ENCODE data around the gene PIK3CA. TPM values are rescaled to one million over a fixed set of nuclear protein-coding genes. Genes with fewer than 3 reads are reported as not detected.
"Not testable (repeated sequence)": the region's sequence is repeated elsewhere in the genome, so short reads cannot be mapped to it uniquely, and the experiment has no call there.

PIK3CA gene
- total RNA-seq, 1 donor: 6.5 TPM

DNA sequence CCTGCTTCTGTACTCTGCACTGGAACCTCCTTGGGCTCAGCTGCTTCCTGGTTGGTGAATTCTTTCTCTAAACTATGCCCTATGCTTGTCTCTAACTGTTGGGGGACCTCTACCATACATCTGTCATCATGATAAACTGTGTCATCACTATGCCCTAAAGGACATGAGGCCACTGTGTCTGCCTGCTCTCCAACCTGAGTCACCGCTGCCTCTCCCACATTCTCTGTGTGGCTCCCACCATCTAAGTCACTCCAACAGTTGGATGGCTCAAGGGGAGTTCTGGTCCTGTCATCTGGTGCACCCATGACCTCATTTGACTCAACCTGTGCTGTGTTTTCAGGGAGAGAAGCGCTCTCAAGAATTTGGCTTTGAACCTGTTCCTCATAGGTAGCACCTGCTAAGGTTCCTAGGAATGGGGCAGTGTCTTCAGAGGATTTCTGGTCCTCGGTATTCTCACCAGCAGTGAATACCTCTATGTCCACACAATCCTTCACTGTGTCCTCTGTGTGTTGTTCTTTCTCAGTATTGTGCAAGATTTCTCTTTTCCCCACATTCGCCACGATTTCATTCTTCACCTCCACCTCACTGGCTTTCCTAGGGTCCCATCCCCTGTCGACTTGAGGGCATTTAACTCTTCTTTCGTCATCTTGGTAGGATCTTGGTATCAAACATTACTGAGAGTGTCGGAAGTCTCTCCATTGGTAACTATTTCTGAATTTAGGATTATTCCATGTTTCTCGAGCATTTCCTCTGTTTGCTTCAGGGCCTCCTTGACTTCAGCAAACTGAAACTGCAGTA is 112.0 kb downstream of the PIK3CA start:
- not testable (repeated sequence) for DNase-seq (ENCODE audit: low read depth in 2 of 3, low spot score in 2 of 3)

GRCh38 chr3:179260949-179261765 is 113.0 kb downstream of the PIK3CA start:
- peak; percentile 24 to 74 (median 63) for DNase-seq (ENCODE audit: low read depth in 2 of 3, low spot score in 2 of 3)

DNA sequence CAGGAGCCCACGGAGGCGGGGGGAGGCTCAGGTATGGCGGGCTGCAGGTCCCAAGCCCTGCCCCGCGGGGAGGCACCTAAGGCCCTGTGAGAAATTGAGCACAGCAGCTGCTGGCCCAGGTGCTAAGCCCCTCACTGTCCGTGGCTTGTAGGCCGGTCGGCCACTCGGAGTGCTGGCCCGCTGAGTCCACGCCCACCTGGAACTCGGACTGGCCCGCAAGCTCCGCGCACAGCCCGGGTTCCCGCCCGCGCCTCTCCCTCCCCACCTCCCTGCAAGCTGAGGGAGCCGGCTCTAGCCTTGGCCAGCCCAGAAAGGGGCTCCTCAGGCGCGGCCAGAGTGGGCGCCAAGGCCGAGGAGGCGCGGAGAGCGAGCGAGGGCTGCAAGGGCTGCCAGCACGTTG is 115.0 kb downstream of the PIK3CA start:
- no peak for DNase-seq (ENCODE audit: low read depth in 2 of 3, low spot score in 2 of 3)

DNA sequence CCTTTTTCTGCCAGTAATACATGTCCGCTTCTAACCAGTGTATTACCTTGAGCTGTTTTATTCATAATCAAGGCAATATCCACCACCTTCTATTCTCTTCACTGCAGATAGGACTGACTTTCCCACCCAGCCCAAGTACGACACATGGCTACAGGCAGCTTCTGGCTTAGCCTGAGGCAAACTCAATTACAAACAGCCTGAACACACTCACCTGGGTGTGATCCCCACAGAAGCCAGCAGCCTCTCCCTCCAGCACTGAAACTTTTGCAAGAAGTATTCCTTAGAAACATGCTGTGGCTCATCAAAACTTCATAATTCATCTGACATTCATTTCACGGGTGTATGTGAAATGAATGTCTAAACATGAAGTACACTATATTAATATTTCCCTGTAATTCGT is 116.3 kb downstream of the PIK3CA start:
- no peak for DNase-seq (ENCODE audit: low read depth in 2 of 3, low spot score in 2 of 3)

DNA sequence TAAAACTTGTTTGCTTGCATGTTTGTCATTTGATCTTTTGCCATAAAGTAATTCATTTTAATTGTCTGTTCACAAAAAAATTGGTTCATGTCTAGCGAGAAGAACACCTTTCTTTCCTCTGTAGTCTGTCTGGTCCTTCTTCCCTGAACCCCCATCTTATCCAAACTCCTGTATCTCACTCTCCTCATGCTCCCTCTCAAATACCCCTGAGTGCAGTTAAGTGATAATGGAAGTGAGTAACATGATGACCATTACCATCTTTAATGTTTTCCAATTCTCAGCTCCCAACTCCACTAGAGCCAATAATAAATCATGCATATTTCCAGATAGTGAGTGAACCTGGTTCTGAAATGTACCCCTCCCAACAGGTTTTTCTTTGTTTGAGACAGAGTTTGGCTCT is 116.9 kb downstream of the PIK3CA start:
- no peak for DNase-seq (ENCODE audit: low read depth in 2 of 3, low spot score in 2 of 3)

DNA sequence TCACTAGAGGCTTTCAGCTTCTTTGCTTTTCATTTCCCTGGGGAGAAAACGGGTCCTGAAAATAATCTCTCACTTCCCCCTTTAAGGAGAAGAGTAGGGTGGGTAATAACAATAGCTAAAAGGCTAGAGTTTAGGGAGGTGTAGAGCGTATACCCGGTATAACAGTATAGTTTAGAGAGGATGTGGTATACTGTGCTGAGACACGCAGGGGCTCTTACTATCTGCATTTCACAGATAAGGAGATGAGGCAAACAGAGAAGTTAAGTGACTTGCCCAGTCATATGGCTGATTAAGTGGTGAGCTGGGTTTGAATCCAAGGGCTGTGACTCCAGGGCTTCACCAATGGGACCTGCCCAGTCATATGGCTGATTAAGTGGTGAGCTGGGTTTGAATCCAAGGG is 117.7 kb downstream of the PIK3CA start:
- DNase-seq (ENCODE audit: low read depth in 2 of 3, low spot score in 2 of 3): peak in 1 of 3 donors; percentile 30

- DNase-seq (ENCODE audit: low read depth in 2 of 3, low spot score in 2 of 3): no peak
These were observed 118.6 kb downstream of the PIK3CA start for GRCh38 chr3:179266701-179267211.

- DNase-seq (ENCODE audit: low read depth in 2 of 3, low spot score in 2 of 3): no peak
These were observed 120.4 kb downstream of the PIK3CA start for GRCh38 chr3:179268400-179269051.

- no peak for DNase-seq (ENCODE audit: low read depth in 2 of 3, low spot score in 2 of 3)
These were observed 121.1 kb downstream of the PIK3CA start for GRCh38 chr3:179269152-179269707.

DNA sequence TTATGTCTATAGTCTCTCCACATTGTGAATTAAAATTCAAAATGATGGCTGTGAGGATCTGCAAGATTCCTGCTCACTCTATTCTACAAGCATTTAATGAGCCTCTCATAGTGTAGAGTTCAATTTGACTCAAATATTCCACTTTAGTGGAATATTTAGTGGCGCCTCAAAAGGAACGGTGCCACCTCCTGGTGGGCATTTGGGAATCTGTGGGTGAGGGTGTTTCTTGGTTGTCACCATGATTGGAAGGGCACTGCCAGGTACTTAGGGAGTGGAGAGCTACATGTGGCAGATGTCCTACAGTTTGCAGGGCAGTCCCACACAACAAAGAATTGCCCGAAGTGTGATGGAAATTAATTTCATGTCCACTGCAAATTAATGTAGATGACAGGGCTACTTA is 124.2 kb downstream of the PIK3CA start:
- peak in 1 of 3 donors; percentile 9 for DNase-seq (ENCODE audit: low read depth in 2 of 3, low spot score in 2 of 3)

GRCh38 chr3:179274434-179274833 is 126.3 kb downstream of the PIK3CA start:
- not testable (repeated sequence) for DNase-seq (ENCODE audit: low read depth in 2 of 3, low spot score in 2 of 3)

DNA sequence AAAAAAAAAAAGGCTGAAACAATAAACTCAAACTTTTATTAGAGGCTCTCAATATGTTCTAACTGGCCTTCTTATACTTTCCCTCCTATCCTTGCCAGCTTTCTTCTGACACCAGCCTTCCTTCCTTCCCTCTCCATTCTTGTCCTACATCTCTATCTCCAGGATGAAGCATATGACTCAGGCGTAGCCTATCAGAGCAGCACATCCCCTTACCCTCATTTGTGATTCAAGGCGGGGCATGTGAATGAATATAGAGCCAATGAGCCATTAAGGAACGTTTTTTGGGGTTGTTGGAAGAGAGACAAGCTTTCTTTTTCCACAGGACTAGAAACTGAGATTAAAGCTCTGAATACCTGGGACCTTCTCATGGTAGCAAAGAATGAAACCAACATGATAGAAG is 127.8 kb downstream of the PIK3CA start:
- no peak for DNase-seq (ENCODE audit: low read depth in 2 of 3, low spot score in 2 of 3)

DNA sequence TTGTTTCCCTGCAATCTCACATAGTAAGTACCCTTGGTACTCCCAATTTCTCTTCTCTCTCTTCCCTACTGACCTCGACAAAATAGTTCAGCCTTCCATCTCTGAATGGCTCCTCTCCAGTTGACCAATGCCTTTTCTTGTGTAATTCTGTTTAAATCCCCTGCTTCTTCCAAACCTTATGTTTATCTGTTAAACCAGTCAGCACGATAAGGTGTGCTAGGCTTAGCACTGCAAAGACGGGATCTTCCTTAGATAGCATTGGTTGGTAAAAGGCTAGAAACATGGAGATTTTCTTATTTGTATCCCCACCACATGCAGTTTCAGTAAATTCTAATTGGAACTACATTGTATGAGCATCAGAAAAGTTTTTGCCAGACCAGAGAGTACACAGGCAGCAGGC is 128.6 kb downstream of the PIK3CA start:
- no peak for DNase-seq (ENCODE audit: low read depth in 2 of 3, low spot score in 2 of 3)

GRCh38 chr3:179278151-179278550 is 130.0 kb downstream of the PIK3CA start:
- DNase-seq (ENCODE audit: low read depth in 2 of 3, low spot score in 2 of 3): no peak

DNA sequence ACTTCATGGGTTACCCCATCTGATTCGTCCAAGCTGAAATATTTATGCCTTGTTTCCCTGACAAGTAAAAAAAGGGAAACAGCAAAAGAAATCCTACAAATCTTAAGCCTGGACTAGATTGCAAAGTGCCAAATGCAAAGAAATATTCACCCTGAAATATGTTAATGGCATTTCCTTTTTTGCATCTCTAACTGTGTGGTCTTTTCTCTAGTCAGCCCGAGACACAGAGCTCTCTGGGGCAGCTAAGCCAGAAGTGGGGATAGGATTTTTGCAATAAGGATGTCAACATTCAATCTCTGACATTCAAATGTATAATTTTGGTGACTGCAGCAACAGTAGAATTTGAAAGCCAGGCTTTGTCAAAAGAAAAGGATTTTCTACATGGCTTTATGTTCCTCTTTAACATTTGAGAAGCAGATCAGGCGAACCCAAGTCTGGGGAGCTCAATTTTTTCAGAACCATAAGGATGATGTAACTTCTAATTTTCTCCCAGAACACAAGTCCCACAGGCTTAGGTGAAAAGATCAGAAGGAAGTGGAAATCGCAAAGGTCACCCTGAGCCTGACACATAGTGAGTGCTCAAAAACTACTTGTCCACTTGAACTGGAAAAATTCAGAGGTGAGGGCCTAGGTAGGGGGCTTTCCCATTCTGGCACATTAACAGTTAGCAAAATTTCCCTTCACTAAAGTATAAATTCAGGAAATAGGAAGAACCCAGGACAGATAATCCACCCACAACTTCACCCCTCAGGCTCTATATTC is 131.0 kb downstream of the PIK3CA start:
- DNase-seq (ENCODE audit: low read depth in 2 of 3, low spot score in 2 of 3): no peak

- DNase-seq (ENCODE audit: low read depth in 2 of 3, low spot score in 2 of 3): no peak
These were observed 131.7 kb downstream of the PIK3CA start for GRCh38 chr3:179279837-179280236.

DNA sequence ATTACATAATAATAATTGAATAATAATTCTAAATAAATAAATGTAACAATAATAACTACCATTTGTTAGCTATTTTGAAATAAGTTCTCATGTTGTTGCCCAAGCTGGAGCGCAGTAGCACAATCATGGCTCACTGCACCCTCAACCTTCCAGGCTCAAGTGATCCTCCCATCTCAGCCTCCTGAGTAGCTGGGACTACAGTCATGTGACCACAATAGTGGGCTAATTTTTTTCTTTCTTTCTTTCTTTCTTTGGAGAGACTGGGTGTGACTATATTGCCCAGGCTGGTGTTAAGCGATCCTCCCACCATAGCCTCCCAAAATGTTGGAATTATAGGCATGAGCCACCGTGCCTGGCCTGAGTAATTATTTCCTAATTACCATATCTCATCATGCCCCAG is 133.7 kb downstream of the PIK3CA start:
- DNase-seq (ENCODE audit: low read depth in 2 of 3, low spot score in 2 of 3): no peak

DNA sequence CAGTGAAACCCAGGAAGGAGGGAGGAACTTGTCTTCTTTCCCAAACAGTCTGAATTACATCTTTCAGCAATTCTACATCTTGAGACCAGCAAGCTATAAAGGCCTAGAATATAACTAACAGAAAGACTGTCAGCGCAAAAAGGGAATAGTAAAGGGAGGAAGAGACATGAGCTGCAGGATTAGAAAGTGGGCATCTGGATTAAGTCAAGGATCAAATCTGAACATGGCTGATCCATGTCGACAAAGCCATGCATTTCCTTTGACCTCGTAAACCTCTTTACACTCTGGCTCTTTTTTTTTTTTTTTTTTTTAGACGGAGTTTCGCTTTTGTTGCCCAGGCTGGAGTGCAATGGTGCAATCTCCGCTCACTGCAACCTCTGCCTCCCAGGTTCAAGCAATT is 138.2 kb downstream of the PIK3CA start:
- DNase-seq (ENCODE audit: low read depth in 2 of 3, low spot score in 2 of 3): no peak

DNA sequence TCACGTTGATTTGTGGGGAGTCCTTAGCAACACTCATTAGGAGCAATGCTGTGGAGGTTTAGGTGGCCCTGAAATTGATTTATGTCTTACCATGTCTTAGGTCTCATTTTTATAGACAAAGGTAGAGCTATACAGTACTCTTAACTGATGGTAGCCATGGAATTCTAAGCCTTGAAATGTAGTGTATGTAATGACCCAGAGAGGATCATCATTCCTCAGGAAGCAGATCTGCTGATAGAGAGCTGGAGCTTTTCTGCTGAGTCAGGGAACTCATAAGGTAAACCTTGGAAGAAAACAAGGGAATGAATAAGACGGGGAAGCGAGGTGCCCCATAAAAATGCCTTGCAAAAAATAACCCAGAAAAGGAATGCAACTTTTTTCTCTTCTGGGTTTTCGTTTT is 140.7 kb downstream of the PIK3CA start:
- no peak for DNase-seq (ENCODE audit: low read depth in 2 of 3, low spot score in 2 of 3)

GRCh38 chr3:179289295-179289694 is 141.1 kb downstream of the PIK3CA start:
- no peak for DNase-seq (ENCODE audit: low read depth in 2 of 3, low spot score in 2 of 3)

Measured in hematopoietic multipotent progenitor cell (in vitro differentiated cells).